ENCODE data around the gene USP9X.

- TF ChIP-seq EZH2 (IDR thresholded peaks at IDR 0.05; ENCODE audit: borderline replicate concordance, low read length) = no peak
- TF ChIP-seq, protein P1, sequence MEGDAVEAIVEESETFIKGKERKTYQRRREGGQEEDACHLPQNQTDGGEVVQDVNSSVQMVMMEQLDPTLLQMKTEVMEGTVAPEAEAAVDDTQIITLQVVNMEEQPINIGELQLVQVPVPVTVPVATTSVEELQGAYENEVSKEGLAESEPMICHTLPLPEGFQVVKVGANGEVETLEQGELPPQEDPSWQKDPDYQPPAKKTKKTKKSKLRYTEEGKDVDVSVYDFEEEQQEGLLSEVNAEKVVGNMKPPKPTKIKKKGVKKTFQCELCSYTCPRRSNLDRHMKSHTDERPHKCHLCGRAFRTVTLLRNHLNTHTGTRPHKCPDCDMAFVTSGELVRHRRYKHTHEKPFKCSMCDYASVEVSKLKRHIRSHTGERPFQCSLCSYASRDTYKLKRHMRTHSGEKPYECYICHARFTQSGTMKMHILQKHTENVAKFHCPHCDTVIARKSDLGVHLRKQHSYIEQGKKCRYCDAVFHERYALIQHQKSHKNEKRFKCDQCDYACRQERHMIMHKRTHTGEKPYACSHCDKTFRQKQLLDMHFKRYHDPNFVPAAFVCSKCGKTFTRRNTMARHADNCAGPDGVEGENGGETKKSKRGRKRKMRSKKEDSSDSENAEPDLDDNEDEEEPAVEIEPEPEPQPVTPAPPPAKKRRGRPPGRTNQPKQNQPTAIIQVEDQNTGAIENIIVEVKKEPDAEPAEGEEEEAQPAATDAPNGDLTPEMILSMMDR (IDR thresholded peaks at IDR 0.05; ENCODE audit: low read length) = no peak
Measured at GRCh38 chrX:41200785-41201184, 115.5 kb downstream of the USP9X start.

Data from OCI-LY1 (cell line).